ENCODE results near the gene RNF31.

DNA sequence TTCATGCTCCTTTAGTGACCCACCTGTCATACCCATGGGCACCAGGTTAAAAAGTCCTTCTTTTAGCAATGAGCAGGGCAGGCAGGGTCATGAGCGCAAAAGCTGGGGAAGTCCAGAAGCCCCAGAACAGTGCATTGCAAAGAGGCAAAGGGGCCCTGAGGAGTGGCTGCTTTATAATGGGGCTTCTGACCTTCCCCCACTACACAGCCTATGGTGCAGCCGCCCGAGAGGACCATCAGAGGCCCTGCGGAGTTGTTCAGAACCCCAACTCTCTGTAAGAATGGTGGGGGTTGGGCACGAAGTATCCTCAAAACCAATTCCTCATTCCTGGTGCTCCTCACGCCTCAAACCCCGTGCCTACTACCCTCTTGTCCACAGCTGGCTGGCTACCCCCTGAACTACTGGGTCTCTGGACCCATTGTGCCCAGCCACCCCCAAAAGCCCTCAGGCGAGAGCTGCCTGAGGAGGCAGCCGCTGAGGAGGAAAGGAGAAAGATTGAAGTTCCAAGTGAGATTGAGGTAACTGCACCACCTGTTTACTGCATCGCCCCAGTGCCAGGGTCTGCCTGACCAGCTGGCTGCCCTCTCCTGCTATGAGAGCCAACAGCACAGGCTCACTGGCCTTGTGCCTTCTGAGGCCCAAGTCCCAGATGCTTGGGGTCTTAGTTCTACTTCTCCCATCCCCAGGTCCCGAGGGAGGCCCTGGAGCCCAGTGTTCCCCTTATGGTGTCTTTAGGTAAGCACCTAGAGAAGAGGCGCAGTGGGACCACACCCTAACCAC is 31.3 kb downstream of the RNF31 start:
- TF ChIP-seq, protein P1, sequence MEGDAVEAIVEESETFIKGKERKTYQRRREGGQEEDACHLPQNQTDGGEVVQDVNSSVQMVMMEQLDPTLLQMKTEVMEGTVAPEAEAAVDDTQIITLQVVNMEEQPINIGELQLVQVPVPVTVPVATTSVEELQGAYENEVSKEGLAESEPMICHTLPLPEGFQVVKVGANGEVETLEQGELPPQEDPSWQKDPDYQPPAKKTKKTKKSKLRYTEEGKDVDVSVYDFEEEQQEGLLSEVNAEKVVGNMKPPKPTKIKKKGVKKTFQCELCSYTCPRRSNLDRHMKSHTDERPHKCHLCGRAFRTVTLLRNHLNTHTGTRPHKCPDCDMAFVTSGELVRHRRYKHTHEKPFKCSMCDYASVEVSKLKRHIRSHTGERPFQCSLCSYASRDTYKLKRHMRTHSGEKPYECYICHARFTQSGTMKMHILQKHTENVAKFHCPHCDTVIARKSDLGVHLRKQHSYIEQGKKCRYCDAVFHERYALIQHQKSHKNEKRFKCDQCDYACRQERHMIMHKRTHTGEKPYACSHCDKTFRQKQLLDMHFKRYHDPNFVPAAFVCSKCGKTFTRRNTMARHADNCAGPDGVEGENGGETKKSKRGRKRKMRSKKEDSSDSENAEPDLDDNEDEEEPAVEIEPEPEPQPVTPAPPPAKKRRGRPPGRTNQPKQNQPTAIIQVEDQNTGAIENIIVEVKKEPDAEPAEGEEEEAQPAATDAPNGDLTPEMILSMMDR (IDR thresholded peaks at IDR 0.05), result no peak
- TF ChIP-seq POLR2AphosphoS5 (IDR thresholded peaks at IDR 0.05), result no peak

Data from transverse colon (tissue), 4 donors.